Vagina (tissue), 2 donors: ENCODE measurements around the gene SPATS2. TPM values are rescaled to one million over a fixed set of nuclear protein-coding genes. Genes with fewer than 3 reads are reported as not detected.

Experiments
- DNase-seq, 2 donors: peaks; one replicate each; pipeline ENCODE4 v3.0.0-alpha.2; 2017; ENCODE audit errors: extremely low spot score in 2 of 2
- H3K27ac ChIP-seq: fragments of 200-600 bp; sonication (generic); one replicate; pipeline ENCODE4 v1.5.1; 2019
- H3K27me3 ChIP-seq: fragments of 200-600 bp; sonication (generic); one replicate; pipeline ENCODE4 v1.5.1; 2019
- H3K36me3 ChIP-seq, 2 donors: fragments of 200-600 bp; sonication (generic); one replicate each; pipeline ENCODE4 v1.5.1; 2017 to 2019
- H3K4me1 ChIP-seq: fragments of 200-600 bp; sonication (generic); one replicate; pipeline ENCODE4 v1.5.1; 2019
- H3K4me3 ChIP-seq, 2 donors: fragments of 200-600 bp; sonication (generic); 1 replicate in 1 of 2; 2 replicates in 1 of 2; pipeline ENCODE4 v1.5.1; 2016 to 2019
- H3K9me3 ChIP-seq: fragments of 200-600 bp; sonication (generic); one replicate; pipeline ENCODE4 v1.5.1; 2019
- CTCF ChIP-seq, 3 experiments: fragments of 450-650 bp in 2 of 3; fragments of 200-600 bp in 1 of 3; sonication (generic) in 1 of 3; IDR thresholded peaks; one replicate each; pipeline ENCODE4 v1.5.1; 2017 to 2019; ENCODE audit warnings: antibody characterized with exemption in 3 of 3, mild to moderate bottlenecking in 2 of 3, moderate library complexity in 2 of 3
- POLR2A ChIP-seq, 2 donors: fragments of 450-650 bp; IDR thresholded peaks; one replicate each; pipeline ENCODE4 v1.6.1; 2017; ENCODE audit warnings: antibody characterized with exemption in 2 of 2, mild to moderate bottlenecking in 2 of 2, moderate library complexity in 2 of 2
- POLR2AphosphoS5 ChIP-seq, 2 donors: sonication (generic); formaldehyde crosslinking; IDR thresholded peaks; one replicate each; pipeline ENCODE4 v1.9.0; 2017; ENCODE audit warnings: antibody characterized with exemption in 2 of 2, mild to moderate bottlenecking in 2 of 2, low read depth in 1 of 2; ENCODE audit not compliant: insufficient read depth in 1 of 2
- intact Hi-C: fragments of 100-400 bp; cut with DNase I; formaldehyde crosslinking; loops from one replicate; pipeline ENCODE4 v1.15.1; 2023
- total RNA-seq: library from RNA; depleted of rRNA; stranded (reverse); fragments of >200 nt; gene quantifications from one replicate; pipeline ENCODE4 v1.2.3, GENCODE V29; 2016

Gene SPATS2
- total RNA-seq, 1 donor from 2014 or later, result 28.0 TPM

GRCh38 chr12:49446571-49446970, 79.3 kb downstream of the SPATS2 start:
- H3K36me3 ChIP-seq, result no peaks in the 10 kb centered on the region
- intact Hi-C loops, result no loop called here
- no peak overlapping the region for H3K4me3 ChIP-seq
- no peak for DNase-seq
- TF ChIP-seq CTCF (IDR thresholded peaks at IDR 0.05) (no peak), POLR2A (IDR thresholded peaks at IDR 0.05) (no peak), POLR2AphosphoS5 (IDR thresholded peaks at IDR 0.05; ENCODE audit: insufficient read depth in 1 of 2, low read depth in 1 of 2) (no peak)
- no peaks in the 10 kb centered on the region for H3K9me3 ChIP-seq
- no peaks in the 10 kb centered on the region for H3K4me1 ChIP-seq
- H3K27ac ChIP-seq, result no peak overlapping the region
- no peaks in the 10 kb centered on the region for H3K27me3 ChIP-seq

DNA sequence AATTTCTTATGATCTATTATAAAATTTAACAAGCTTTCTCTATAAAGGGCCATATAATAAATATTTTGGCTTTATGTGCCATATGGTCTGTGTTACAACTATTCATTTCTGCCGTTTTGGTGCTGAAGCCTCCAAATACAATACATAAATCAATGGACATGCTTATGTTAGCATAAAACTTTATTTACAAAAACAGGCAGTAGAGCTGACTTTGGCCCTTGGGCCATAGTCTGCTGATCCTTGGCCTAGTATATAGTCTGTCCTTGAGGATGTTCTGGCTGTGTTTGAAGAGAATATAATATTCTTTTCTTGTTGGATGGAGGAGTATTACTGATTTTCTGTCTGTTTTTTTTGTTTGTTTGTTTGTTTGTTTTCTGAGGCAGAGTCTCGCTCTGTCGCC, 81.6 kb downstream of the SPATS2 start:
- no peak for DNase-seq
- Histone ChIP-seq H3K36me3 (no peaks in the 10 kb centered on the region), H3K9me3 (no peaks in the 10 kb centered on the region), H3K4me3 (no peak overlapping the region), H3K27me3 (no peaks in the 10 kb centered on the region), H3K4me1 (no peaks in the 10 kb centered on the region), H3K27ac (no peak overlapping the region)
- intact Hi-C loops, result no loop called here
- no peak for TF ChIP-seq POLR2AphosphoS5 (IDR thresholded peaks at IDR 0.05; ENCODE audit: insufficient read depth in 1 of 2, low read depth in 1 of 2)
- no peak for TF ChIP-seq POLR2A (IDR thresholded peaks at IDR 0.05)
- TF ChIP-seq CTCF (IDR thresholded peaks at IDR 0.05), result no peak

DNA sequence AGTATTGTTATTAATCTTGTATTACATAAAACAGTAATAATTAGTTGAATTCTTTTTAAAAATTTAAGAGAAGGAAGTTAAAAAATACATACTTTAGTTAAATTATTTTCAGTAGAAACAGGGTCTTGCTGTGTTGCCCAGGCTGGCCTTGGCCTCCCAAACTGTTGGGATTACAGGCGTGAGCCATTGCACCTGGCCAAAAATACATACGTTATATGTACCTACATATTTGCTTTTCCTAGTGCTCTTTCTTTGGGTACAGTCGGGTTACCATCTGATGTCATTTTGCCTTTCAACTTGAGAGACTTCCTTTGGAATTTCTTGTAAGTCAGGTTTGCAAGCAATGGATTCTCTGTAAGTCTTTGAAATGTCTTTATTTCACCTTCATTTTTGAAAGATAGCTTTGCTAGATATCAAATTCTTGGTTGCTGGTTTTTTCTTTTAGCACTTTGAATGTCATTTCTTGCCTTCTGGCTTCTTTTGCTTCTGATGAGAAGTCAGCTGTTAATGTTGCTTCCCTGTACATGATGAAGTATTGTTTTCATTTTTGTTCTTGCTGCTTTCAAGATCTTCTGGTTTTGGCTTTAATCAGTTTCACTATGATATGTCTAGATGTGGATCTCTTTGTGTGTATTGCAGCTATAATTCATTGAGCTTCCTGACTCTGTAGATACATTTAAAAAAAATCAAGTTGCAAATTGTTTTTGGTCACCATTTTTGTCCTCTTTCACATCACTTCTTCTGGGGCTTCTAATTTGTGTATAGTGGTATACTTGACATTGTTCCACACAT, 84.4 kb downstream of the SPATS2 start:
- TF ChIP-seq POLR2A (IDR thresholded peaks at IDR 0.05) (no peak), CTCF (IDR thresholded peaks at IDR 0.05) (no peak), POLR2AphosphoS5 (IDR thresholded peaks at IDR 0.05; ENCODE audit: insufficient read depth in 1 of 2, low read depth in 1 of 2) (no peak)
- Histone ChIP-seq H3K27ac (no peak overlapping the region), H3K36me3 (no peaks in the 10 kb centered on the region), H3K27me3 (no peaks in the 10 kb centered on the region), H3K9me3 (no peaks in the 10 kb centered on the region), H3K4me1 (no peaks in the 10 kb centered on the region), H3K4me3 (no peak overlapping the region)
- intact Hi-C loops, result no loop called here
- DNase-seq, result no peak

DNA sequence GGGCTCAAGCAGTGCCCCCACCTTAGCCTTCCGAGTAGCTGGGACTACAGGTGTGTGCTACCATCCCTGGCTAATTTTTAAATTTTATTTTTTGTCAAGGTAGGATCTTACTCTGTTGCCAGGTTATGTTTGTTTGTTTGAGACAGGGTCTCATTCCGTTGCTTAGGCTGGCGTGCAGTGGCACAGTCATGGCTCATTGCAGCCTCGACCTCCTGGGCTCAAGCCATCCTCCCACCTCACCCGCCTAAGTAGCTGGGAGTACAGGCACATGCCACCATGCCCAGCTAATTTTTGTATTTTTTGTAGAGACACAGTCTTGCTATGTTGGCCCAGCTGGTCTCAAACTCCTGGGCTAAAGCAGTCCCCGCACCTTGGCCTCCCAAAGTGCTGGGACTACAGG, 88.2 kb downstream of the SPATS2 start:
- no peak overlapping the region for H3K4me3 ChIP-seq
- no peak for TF ChIP-seq POLR2A (IDR thresholded peaks at IDR 0.05)
- no peak for TF ChIP-seq CTCF (IDR thresholded peaks at IDR 0.05)
- TF ChIP-seq POLR2AphosphoS5 (IDR thresholded peaks at IDR 0.05; ENCODE audit: insufficient read depth in 1 of 2, low read depth in 1 of 2), result no peak
- no peak for DNase-seq
- intact Hi-C loops, result no loop called here
- no peaks in the 10 kb centered on the region for H3K9me3 ChIP-seq
- no peak overlapping the region for H3K27ac ChIP-seq
- no peaks in the 10 kb centered on the region for H3K36me3 ChIP-seq
- no peaks in the 10 kb centered on the region for H3K27me3 ChIP-seq
- H3K4me1 ChIP-seq, result no peaks in the 10 kb centered on the region

DNA sequence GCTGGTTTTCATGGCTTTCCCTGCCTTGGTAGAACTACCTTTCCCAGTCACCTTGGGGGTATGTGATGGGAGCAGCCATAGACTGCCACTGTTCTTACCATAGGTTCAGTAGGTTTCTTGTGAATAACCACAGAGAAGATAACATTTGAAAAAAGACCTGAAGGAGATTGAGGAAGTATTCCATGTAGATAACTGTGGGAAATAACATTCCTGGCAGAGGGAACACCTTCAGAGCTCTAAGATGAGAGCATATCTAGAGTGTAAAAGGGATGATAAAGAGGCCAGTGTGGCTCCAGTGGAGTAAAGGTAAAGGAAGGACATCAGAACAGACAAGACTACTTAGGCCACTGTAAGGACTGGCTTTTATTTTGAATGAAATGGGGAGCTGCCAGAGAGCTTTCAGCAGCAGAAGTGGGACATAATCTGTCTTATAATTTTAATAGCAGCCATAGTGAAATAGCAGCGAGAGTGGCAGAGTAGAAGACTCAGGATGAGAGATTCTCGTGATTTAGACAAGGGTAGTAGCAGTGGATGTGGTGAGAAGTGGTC, 88.9 kb downstream of the SPATS2 start:
- H3K36me3 ChIP-seq, result no peaks in the 10 kb centered on the region
- no peaks in the 10 kb centered on the region for H3K27me3 ChIP-seq
- DNase-seq, result no peak
- H3K27ac ChIP-seq, result no peak overlapping the region
- no peak overlapping the region for H3K4me3 ChIP-seq
- intact Hi-C loops, result no loop called here
- no peaks in the 10 kb centered on the region for H3K9me3 ChIP-seq
- no peaks in the 10 kb centered on the region for H3K4me1 ChIP-seq
- TF ChIP-seq POLR2AphosphoS5 (IDR thresholded peaks at IDR 0.05; ENCODE audit: insufficient read depth in 1 of 2, low read depth in 1 of 2) (no peak), POLR2A (IDR thresholded peaks at IDR 0.05) (no peak), CTCF (IDR thresholded peaks at IDR 0.05) (no peak)
